OCI-LY1 (cell line): ENCODE results near the gene MYO18B.

ENCODE experiments used
- H2AFZ ChIP-seq: fragments of 200-600 bp; sonication (generic), shearing (Covaris generic); 2 replicates; pipeline ENCODE4 v1.6.0; 2014; ENCODE audit warnings: antibody characterized with exemption, mild to moderate bottlenecking, low read length
- H3F3A ChIP-seq: fragments of 200-600 bp; sonication (generic), shearing (Covaris generic); 2 replicates; pipeline ENCODE4 v1.6.0; 2014; ENCODE audit warnings: mild to moderate bottlenecking, antibody characterized with exemption, low read length, moderate library complexity; ENCODE audit not compliant: insufficient read depth
- H3K27ac ChIP-seq: fragments of 200-600 bp; sonication (generic); 2 replicates; pipeline ENCODE4 v1.5.1; 2014; ENCODE audit warnings: low read length, mixed run types, mild to moderate bottlenecking, low read depth; ENCODE audit not compliant: poor library complexity, severe bottlenecking
- H3K27me3 ChIP-seq: fragments of 200-600 bp; sonication (generic); 2 replicates; pipeline ENCODE4 v1.6.0; 2014; ENCODE audit warnings: antibody characterized with exemption, mild to moderate bottlenecking, low read length, moderate library complexity; ENCODE audit not compliant: insufficient read depth
- H3K36me3 ChIP-seq: fragments of 200-600 bp; sonication (generic); 2 replicates; pipeline ENCODE4 v1.6.1; 2014; ENCODE audit warnings: mild to moderate bottlenecking, antibody characterized with exemption, low read length, moderate library complexity, mixed read lengths; ENCODE audit not compliant: insufficient read depth
- H3K4me1 ChIP-seq: fragments of 200-600 bp; sonication (generic); 2 replicates; pipeline ENCODE4 v1.5.1; 2014; ENCODE audit warnings: mild to moderate bottlenecking, low read length, moderate library complexity; ENCODE audit not compliant: insufficient read depth, severe bottlenecking
- H3K4me2 ChIP-seq: fragments of 200-600 bp; sonication (generic), shearing (Covaris generic); 2 replicates; pipeline ENCODE4 v1.6.1; 2014; ENCODE audit warnings: low read length
- H3K4me3 ChIP-seq: fragments of 200-600 bp; sonication (generic); 2 replicates; pipeline ENCODE4 v1.5.1; 2014; ENCODE audit warnings: low read length, low read depth, mild to moderate bottlenecking, mixed read lengths; ENCODE audit not compliant: poor library complexity, severe bottlenecking
- H3K79me2 ChIP-seq: fragments of 200-600 bp; shearing (Covaris generic); 2 replicates; pipeline ENCODE4 v1.6.1; 2016; ENCODE audit warnings: mixed run types, low read length, mixed read lengths; ENCODE audit not compliant: insufficient read depth
- H3K9ac ChIP-seq: fragments of 200-600 bp; sonication (generic), shearing (Covaris generic); 2 replicates; pipeline ENCODE4 v1.6.1; 2014; ENCODE audit warnings: mild to moderate bottlenecking, low read length, mixed read lengths
- H3K9me2 ChIP-seq: fragments of 200-600 bp; sonication (generic), shearing (Covaris generic); 2 replicates; pipeline ENCODE4 v1.6.1; 2014; ENCODE audit warnings: low read depth, mild to moderate bottlenecking, low read length, mixed read lengths
- H3K9me3 ChIP-seq: fragments of 200-600 bp; shearing (Covaris generic); 2 replicates; pipeline ENCODE4 v1.6.1; 2014; ENCODE audit warnings: low read length, mixed read lengths
- H4K20me1 ChIP-seq: fragments of 200-600 bp; sonication (generic), shearing (Covaris generic); 2 replicates; pipeline ENCODE4 v1.6.0; 2016; ENCODE audit warnings: mild to moderate bottlenecking, low read length; ENCODE audit not compliant: insufficient read depth
- EZH2 ChIP-seq: fragments of 200-600 bp; sonication (generic), shearing (Covaris generic); IDR thresholded peaks from 2 replicates; pipeline ENCODE4 v1.8.0; 2017; ENCODE audit warnings: borderline replicate concordance, mixed run types, mild to moderate bottlenecking, antibody characterized with exemption, low read length, moderate library complexity, mixed read lengths
- TF ChIP-seq, protein P1 (sequence below): fragments of 200-600 bp; sonication (generic), shearing (Covaris generic); IDR thresholded peaks from 2 replicates; pipeline ENCODE4 v1.5.1; 2017; ENCODE audit warnings: mild to moderate bottlenecking, antibody characterized with exemption, low read length, moderate library complexity, mixed read lengths

The MYO18B gene

DNA sequence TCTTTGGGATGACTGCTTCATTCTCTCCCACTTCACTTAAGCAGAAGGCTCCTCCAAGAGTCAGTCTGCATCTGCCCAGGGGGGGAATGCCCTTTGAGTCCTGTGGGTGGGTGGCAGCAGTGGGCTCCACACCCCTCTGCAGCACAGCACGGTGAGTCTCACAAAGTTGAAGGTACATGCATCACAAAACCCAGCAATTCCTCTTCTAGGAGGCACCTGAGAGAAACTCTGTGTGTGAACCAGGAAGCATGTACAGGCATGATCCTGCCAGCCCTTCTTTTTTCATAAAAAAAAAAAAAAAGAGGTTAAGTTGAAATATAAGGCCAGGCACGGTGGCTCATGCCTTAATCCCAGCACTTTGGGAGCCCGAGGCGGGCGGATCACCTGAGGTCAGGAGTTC, 87.2 kb downstream of the MYO18B start:
- TF ChIP-seq, protein P1, sequence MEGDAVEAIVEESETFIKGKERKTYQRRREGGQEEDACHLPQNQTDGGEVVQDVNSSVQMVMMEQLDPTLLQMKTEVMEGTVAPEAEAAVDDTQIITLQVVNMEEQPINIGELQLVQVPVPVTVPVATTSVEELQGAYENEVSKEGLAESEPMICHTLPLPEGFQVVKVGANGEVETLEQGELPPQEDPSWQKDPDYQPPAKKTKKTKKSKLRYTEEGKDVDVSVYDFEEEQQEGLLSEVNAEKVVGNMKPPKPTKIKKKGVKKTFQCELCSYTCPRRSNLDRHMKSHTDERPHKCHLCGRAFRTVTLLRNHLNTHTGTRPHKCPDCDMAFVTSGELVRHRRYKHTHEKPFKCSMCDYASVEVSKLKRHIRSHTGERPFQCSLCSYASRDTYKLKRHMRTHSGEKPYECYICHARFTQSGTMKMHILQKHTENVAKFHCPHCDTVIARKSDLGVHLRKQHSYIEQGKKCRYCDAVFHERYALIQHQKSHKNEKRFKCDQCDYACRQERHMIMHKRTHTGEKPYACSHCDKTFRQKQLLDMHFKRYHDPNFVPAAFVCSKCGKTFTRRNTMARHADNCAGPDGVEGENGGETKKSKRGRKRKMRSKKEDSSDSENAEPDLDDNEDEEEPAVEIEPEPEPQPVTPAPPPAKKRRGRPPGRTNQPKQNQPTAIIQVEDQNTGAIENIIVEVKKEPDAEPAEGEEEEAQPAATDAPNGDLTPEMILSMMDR = no peak
- TF ChIP-seq EZH2 = no peak
- Histone ChIP-seq H3K9me2 (no peaks in the 10 kb centered on the region), H2AFZ (no peak overlapping the region), H3K4me1 (no peaks in the 10 kb centered on the region), H3K9me3 (no peaks in the 10 kb centered on the region), H3K27ac (no peak overlapping the region), H3K79me2 (no peaks in the 10 kb centered on the region), H3F3A (no peaks in the 10 kb centered on the region), H3K4me3 (no peak overlapping the region), H3K27me3 (no peaks in the 10 kb centered on the region), H3K4me2 (no peak overlapping the region), H3K36me3 (no peaks in the 10 kb centered on the region; the same call in 1 of the 2 replicates), H4K20me1 (no peaks in the 10 kb centered on the region), H3K9ac (no peak overlapping the region)

GRCh38 chr22:25829808-25830777, 88.1 kb downstream of the MYO18B start:
- Histone ChIP-seq H3K79me2 (no peaks in the 10 kb centered on the region), H3K9ac (no peak overlapping the region), H3K27ac (no peak overlapping the region), H3K27me3 (no peaks in the 10 kb centered on the region), H2AFZ (no peak overlapping the region), H3K4me3 (no peak overlapping the region), H3K36me3 (no peaks in the 10 kb centered on the region; the same call in 1 of the 2 replicates), H4K20me1 (no peaks in the 10 kb centered on the region), H3K9me2 (no peaks in the 10 kb centered on the region), H3K4me2 (no peak overlapping the region), H3K4me1 (no peaks in the 10 kb centered on the region), H3F3A (no peaks in the 10 kb centered on the region), H3K9me3 (no peaks in the 10 kb centered on the region)
- TF ChIP-seq, protein P1 = no peak
- TF ChIP-seq EZH2 = no peak

- no peaks in the 10 kb centered on the region for H3K79me2 ChIP-seq
- H3K9me2 ChIP-seq = no peaks in the 10 kb centered on the region
- H3K4me1 ChIP-seq = no peaks in the 10 kb centered on the region
- H2AFZ ChIP-seq = no peak overlapping the region
- no peaks in the 10 kb centered on the region for H3K9me3 ChIP-seq
- H3K27me3 ChIP-seq = no peaks in the 10 kb centered on the region
- no peak overlapping the region for H3K27ac ChIP-seq
- TF ChIP-seq, protein P1 = no peak
- TF ChIP-seq EZH2 = no peak
- no peak overlapping the region for H3K4me3 ChIP-seq
- no peaks in the 10 kb centered on the region; the same call in 1 of the 2 replicates for H3K36me3 ChIP-seq
- no peak overlapping the region for H3K9ac ChIP-seq
- no peaks in the 10 kb centered on the region for H3F3A ChIP-seq
- H4K20me1 ChIP-seq = no peaks in the 10 kb centered on the region
- H3K4me2 ChIP-seq = no peak overlapping the region
Measured at GRCh38 chr22:25833091-25833490, 91.1 kb downstream of the MYO18B start.
